Right lobe of liver (tissue), 6 donors: ENCODE data around the gene NOC2L. TPM values are rescaled to one million over a fixed set of nuclear protein-coding genes. Genes with fewer than 3 reads are reported as not detected.

Experiments used
- ATAC-seq, 4 donors: fragments of 200-7000 bp; cut with Tn5 transposase; one replicate each; pipeline ENCODE4 v1.9.1; 2020; ENCODE audit warnings: mild to moderate bottlenecking in 4 of 4, moderate library complexity in 4 of 4
- DNase-seq, 3 donors: peaks; one replicate each; pipeline ENCODE4 v3.0.0-alpha.2; 2020
- H3K27ac ChIP-seq, 3 donors: fragments of 200-600 bp; one replicate each; pipeline ENCODE4 v1.8.0; 2022
- H3K27me3 ChIP-seq, 2 donors: fragments of 200-600 bp; one replicate each; pipeline ENCODE4 v1.8.0; 2022
- H3K36me3 ChIP-seq, 4 donors: fragments of 200-600 bp; sonication (generic) in 1 of 4; one replicate each; pipeline versions ENCODE4 v1.5.1 to v1.8.0; 2017 to 2022; ENCODE audit warnings: control low read depth in 1 of 4
- H3K4me1 ChIP-seq, 4 donors: fragments of 200-600 bp; sonication (generic) in 1 of 4; one replicate each; pipeline versions ENCODE4 v1.5.1 to v1.8.0; 2017 to 2022; ENCODE audit warnings: control low read depth in 1 of 4
- H3K4me3 ChIP-seq, 3 donors: fragments of 200-600 bp; one replicate each; pipeline ENCODE4 v1.8.0; 2022
- H3K9me3 ChIP-seq, 4 donors: fragments of 200-600 bp; sonication (generic) in 1 of 4; one replicate each; pipeline versions ENCODE4 v1.5.1 to v1.8.0; 2017 to 2022; ENCODE audit warnings: control low read depth in 1 of 4
- POLR2A ChIP-seq: fragments of 450-650 bp; IDR thresholded peaks from one replicate; pipeline ENCODE4 v1.6.1; 2017; ENCODE audit warnings: antibody characterized with exemption, mild to moderate bottlenecking
- WGBS: methylation state at CpG from one replicate; pipeline ENCODE4 v1.1.6; 2018; ENCODE audit warnings: low coverage, low lambda C conversion rate; ENCODE audit not compliant: insufficient coverage; ENCODE audit errors: missing lambda C conversion rate; 5-methylcytosine and 5-hydroxymethylcytosine counted together
- intact Hi-C, 2 donors: fragments of 100-400 bp; cut with DNase I; formaldehyde crosslinking; loops; one replicate each; pipeline versions ENCODE4 v1.11.2 to v1.14.1; 2022
- total RNA-seq, 6 experiments: library from RNA; depleted of rRNA in 2 of 6; stranded (reverse); fragments of >200 nt in 2 of 6; fragmentation: NEBNext Ultra II Directional in 3 of 6; extraction: Animal tissue kit (Norgen Biotek cat#: 25700) in 3 of 6; gene quantifications; one replicate each; pipeline versions ENCODE4 v1.1.0 to v1.2.4, GENCODE V29; 2016 to 2023
- TF ChIP-seq, protein P1 (sequence below), 4 donors: fragments of 200-600 bp in 3 of 4; fragments of 450-650 bp in 1 of 4; IDR thresholded peaks; one replicate each; pipeline versions ENCODE4 v1.5.1 to v1.8.0; 2016 to 2022; ENCODE audit warnings: antibody characterized with exemption in 4 of 4, mild to moderate bottlenecking in 2 of 4
- donor health status: DM: no; HTN: yes; CAD: no.
- donor health status: DM: no; HTN: no; CAD: no.
- donor health status: DM: no; HTN: no; CAD: no.
- donor health status: DM: no; HTN: yes; CAD: no.
- donor health status: DM: no; HTN: yes; CAD: no.

NOC2L gene
- total RNA-seq, 6 experiments from 2014 or later: 28.9 to 36.8 (median 30.2) TPM

- Histone ChIP-seq H3K4me3 (no peak overlapping the region), H3K9me3 (no peaks in the 10 kb centered on the region), H3K27ac (no peak overlapping the region), H3K4me1 (peaks cover 0 to 11% (median 0%) of the 10 kb centered on the region in 4 donors), H3K27me3 (no peaks in the 10 kb centered on the region), H3K36me3 (no peaks in the 10 kb centered on the region)
- no peak for TF ChIP-seq POLR2A
- TF ChIP-seq, protein P1, sequence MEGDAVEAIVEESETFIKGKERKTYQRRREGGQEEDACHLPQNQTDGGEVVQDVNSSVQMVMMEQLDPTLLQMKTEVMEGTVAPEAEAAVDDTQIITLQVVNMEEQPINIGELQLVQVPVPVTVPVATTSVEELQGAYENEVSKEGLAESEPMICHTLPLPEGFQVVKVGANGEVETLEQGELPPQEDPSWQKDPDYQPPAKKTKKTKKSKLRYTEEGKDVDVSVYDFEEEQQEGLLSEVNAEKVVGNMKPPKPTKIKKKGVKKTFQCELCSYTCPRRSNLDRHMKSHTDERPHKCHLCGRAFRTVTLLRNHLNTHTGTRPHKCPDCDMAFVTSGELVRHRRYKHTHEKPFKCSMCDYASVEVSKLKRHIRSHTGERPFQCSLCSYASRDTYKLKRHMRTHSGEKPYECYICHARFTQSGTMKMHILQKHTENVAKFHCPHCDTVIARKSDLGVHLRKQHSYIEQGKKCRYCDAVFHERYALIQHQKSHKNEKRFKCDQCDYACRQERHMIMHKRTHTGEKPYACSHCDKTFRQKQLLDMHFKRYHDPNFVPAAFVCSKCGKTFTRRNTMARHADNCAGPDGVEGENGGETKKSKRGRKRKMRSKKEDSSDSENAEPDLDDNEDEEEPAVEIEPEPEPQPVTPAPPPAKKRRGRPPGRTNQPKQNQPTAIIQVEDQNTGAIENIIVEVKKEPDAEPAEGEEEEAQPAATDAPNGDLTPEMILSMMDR (IDR thresholded peaks at IDR 0.05): no peak
- 73% methylated on average over 3 of the region's 16 CpGs for WGBS
- DNase-seq: peak in 2 of 3 donors; percentile 16 to 39
- peak in 1 of 4 donors; percentile 6 for ATAC-seq
- intact Hi-C loops: no loop called here
These were observed 45.4 kb downstream of the NOC2L start for GRCh38 chr1:913491-914130.

- peak; percentile 23 to 56 (median 43) for DNase-seq
- TF ChIP-seq POLR2A: no peak
- TF ChIP-seq, protein P1 (IDR thresholded peaks at IDR 0.05): no peak
- H3K27me3 ChIP-seq: no peaks in the 10 kb centered on the region
These were observed 46.2 kb downstream of the NOC2L start for GRCh38 chr1:912740-913301.

GRCh38 chr1:911875-912739, 46.9 kb downstream of the NOC2L start:
- H3K4me3 ChIP-seq: no peak overlapping the region
- peaks cover 0 to 10% (median 0%) of the 10 kb centered on the region in 4 donors for H3K4me1 ChIP-seq
- WGBS: 58% methylated on average over 7 of the region's 15 CpGs
- intact Hi-C loops: no loop called here
- no peak overlapping the region for H3K27ac ChIP-seq
- no peak for TF ChIP-seq POLR2A
- TF ChIP-seq, protein P1 (IDR thresholded peaks at IDR 0.05): no peak
- H3K9me3 ChIP-seq: no peaks in the 10 kb centered on the region
- H3K36me3 ChIP-seq: no peaks in the 10 kb centered on the region
- DNase-seq: peak in 2 of 3 donors; percentile 14 to 37
- no peak for ATAC-seq
- no peaks in the 10 kb centered on the region for H3K27me3 ChIP-seq

More at GRCh38 chr1:912740-913301, 46.2 kb downstream of the NOC2L start:
- Histone ChIP-seq H3K9me3 (no peaks in the 10 kb centered on the region), H3K36me3 (no peaks in the 10 kb centered on the region), H3K27ac (no peak overlapping the region), H3K4me3 (no peak overlapping the region), H3K4me1 (peaks cover 0 to 11% (median 0%) of the 10 kb centered on the region in 4 donors)
- peak; percentile 5 to 51 (median 36) for ATAC-seq
- intact Hi-C loops: no loop called here
- 19% methylated on average over 10 of the region's 24 CpGs for WGBS

DNA sequence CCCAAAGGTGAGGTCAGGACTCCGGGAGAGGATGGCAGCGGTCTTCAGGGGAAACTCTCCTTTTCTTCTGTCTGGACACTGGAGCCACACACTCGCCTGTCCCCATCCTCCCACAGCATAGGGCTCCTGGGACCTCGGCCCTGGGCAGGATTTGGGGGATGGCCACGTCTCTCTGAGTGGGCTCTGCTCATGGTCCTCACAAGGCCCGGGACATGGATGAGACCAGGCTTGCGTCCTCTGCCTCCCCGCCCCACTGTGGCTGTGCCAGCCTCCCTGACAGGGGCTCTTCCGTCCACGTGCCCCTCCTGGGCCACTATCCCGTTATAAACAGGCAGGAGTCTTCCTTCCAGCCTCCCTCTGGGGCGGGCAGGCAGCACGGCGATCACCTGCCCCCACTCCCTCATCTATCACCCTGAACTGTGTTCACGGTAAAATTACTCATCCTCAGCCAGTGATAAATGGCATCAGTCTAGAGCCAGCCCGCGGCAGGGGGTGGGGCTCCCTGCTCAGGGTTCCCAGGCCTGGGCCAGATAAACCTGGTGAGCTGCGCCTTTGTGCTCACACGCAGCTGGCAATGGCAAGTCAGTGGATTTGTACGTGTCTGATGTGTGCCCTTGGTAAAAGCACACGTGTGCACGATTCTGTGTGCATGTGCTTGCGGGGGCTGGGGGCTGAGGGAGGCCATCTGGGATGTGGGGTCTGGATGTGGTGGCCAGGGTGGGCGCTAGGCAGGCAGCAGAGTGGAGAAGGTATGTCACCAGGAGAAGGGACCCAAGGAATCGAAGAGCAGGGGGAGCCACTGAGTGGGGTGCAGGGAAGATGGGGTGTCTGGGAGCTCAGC, 48.0 kb downstream of the NOC2L start:
- Histone ChIP-seq H3K9me3 (no peaks in the 10 kb centered on the region), H3K27ac (no peak overlapping the region), H3K4me1 (peaks cover 0 to under 1% (median 0%) of the 10 kb centered on the region in 4 donors), H3K27me3 (no peaks in the 10 kb centered on the region), H3K4me3 (no peak overlapping the region), H3K36me3 (no peaks in the 10 kb centered on the region)
- TF ChIP-seq POLR2A: no peak
- TF ChIP-seq, protein P1 (IDR thresholded peaks at IDR 0.05): no peak
- 74% methylated on average over 9 of the region's 25 CpGs for WGBS
- intact Hi-C loops: no loop called here
- ATAC-seq (no peak), DNase-seq (peak in 2 of 3 donors; percentile 14 to 27)
